Tibial artery (tissue), 4 donors: ENCODE measurements around the gene MGLL.
A peak's percentile ranks its signal among the peaks of the same experiment; 100 is the strongest.

Source experiments
- DNase-seq, 2 donors: peaks; one replicate each; pipeline ENCODE4 v3.0.0-alpha.2; 2019
- H3K27ac ChIP-seq, 2 donors: fragments of 200-600 bp; sonication (generic) in 1 of 2; 1 replicate in 1 of 2; 2 replicates in 1 of 2; pipeline ENCODE4 v1.5.1; 2018 to 2019; ENCODE audit warnings: mild to moderate bottlenecking in 1 of 2
- H3K27me3 ChIP-seq, 2 donors: fragments of 200-600 bp; sonication (generic) in 1 of 2; one replicate each; pipeline versions ENCODE4 v1.5.1 to v1.6.0; 2016 to 2019
- H3K36me3 ChIP-seq, 3 donors: fragments of 200-600 bp; sonication (generic) in 2 of 3; one replicate each; pipeline ENCODE4 v1.5.1; 2016 to 2019; ENCODE audit warnings: mild to moderate bottlenecking in 2 of 3
- H3K4me1 ChIP-seq, 4 donors: fragments of 200-600 bp; sonication (generic) in 2 of 4; 1 replicate in 3 of 4; 2 replicates in 1 of 4; pipeline ENCODE4 v1.5.1; 2016 to 2019
- H3K4me3 ChIP-seq, 2 donors: fragments of 200-600 bp; sonication (generic) in 1 of 2; 1 replicate in 1 of 2; 2 replicates in 1 of 2; pipeline ENCODE4 v1.5.1; 2018 to 2019; ENCODE audit warnings: mild to moderate bottlenecking in 2 of 2
- H3K9me3 ChIP-seq, 3 donors: fragments of 200-600 bp; sonication (generic) in 1 of 3; one replicate each; pipeline ENCODE4 v1.5.1; 2016 to 2019
- intact Hi-C: fragments of 100-400 bp; cut with DNase I; formaldehyde crosslinking; loops from one replicate; pipeline ENCODE4 v1.15.0; 2023; ENCODE audit warnings: low total_unique reads
- TF ChIP-seq, protein P1 (sequence below), 2 experiments: fragments of 200-600 bp in 1 of 2; fragments of 450-650 bp in 1 of 2; IDR thresholded peaks; one replicate each; pipeline ENCODE4 v1.5.1; 2017 to 2019; ENCODE audit warnings: antibody characterized with exemption in 2 of 2, mild to moderate bottlenecking in 1 of 2, moderate library complexity in 1 of 2

The MGLL gene

DNA sequence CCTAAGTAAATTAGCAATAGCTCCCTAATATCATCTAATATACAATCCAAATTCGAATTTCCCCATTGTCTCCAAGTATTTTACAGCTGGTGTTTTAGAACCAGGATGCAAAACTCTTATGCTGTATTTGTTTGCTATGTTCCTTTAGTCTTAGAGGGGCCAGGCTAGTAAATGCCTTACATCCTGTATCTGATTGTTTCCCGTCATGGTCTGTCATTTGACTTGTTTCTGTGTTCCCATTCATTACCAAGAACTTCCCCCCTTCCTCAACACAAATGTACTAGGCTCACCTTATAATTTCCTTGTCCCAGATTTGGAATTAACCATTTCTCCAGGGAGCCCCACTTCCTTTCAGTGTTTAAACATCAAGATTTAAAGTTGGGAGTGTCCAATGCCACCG, 95.4 kb downstream of the MGLL start:
- Histone ChIP-seq H3K4me3 (no peak overlapping the region), H3K36me3 (peaks cover 0 to 5% (median 0%) of the 10 kb centered on the region in 3 donors), H3K27ac (no peak overlapping the region), H3K9me3 (no peaks in the 10 kb centered on the region), H3K4me1 (peaks cover 0 to 19% (median 6%) of the 10 kb centered on the region in 4 donors), H3K27me3 (no peaks in the 10 kb centered on the region)
- DNase-seq = no peak
- intact Hi-C loops = no loop called here
- TF ChIP-seq, protein P1, sequence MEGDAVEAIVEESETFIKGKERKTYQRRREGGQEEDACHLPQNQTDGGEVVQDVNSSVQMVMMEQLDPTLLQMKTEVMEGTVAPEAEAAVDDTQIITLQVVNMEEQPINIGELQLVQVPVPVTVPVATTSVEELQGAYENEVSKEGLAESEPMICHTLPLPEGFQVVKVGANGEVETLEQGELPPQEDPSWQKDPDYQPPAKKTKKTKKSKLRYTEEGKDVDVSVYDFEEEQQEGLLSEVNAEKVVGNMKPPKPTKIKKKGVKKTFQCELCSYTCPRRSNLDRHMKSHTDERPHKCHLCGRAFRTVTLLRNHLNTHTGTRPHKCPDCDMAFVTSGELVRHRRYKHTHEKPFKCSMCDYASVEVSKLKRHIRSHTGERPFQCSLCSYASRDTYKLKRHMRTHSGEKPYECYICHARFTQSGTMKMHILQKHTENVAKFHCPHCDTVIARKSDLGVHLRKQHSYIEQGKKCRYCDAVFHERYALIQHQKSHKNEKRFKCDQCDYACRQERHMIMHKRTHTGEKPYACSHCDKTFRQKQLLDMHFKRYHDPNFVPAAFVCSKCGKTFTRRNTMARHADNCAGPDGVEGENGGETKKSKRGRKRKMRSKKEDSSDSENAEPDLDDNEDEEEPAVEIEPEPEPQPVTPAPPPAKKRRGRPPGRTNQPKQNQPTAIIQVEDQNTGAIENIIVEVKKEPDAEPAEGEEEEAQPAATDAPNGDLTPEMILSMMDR (IDR thresholded peaks at IDR 0.05) = no peak

DNA sequence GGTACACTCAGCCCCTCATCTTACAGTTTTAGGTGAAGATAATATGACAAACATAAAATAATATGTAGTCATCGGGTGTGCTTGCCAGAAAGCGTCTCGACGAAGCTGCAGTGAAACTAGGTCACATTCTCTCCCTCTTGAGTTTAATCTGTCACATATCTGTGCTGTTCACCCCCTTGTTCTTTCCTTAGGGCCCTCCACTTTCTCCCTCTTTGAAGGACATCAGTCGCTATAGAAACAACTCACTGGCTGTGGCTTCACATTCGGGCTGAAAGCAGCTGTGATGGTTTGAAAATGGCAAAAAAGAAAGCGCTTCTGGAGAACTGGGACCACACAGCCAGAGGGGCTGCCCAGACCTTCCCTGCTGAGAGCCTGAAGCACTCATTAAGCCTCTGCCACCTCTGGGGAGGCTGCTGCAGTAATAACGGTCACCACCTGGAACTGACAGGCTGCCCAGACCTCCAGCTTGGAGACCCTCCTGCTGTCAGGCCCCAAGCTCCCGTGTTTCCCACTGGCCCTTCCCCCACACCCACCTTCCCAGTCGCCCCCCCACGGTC, 99.2 kb downstream of the MGLL start:
- H3K4me3 ChIP-seq = no peak overlapping the region
- H3K27me3 ChIP-seq = no peaks in the 10 kb centered on the region
- peaks cover 0 to 3% (median 0%) of the 10 kb centered on the region in 4 donors for H3K4me1 ChIP-seq
- intact Hi-C loops = no loop called here
- H3K36me3 ChIP-seq = peaks cover 16 to 30% (median 23%) of the 10 kb centered on the region in 3 donors
- TF ChIP-seq, protein P1 (IDR thresholded peaks at IDR 0.05) = no peak
- no peak overlapping the region for H3K27ac ChIP-seq
- DNase-seq = peak in 1 of 2 donors; percentile 51
- no peaks in the 10 kb centered on the region for H3K9me3 ChIP-seq

DNA sequence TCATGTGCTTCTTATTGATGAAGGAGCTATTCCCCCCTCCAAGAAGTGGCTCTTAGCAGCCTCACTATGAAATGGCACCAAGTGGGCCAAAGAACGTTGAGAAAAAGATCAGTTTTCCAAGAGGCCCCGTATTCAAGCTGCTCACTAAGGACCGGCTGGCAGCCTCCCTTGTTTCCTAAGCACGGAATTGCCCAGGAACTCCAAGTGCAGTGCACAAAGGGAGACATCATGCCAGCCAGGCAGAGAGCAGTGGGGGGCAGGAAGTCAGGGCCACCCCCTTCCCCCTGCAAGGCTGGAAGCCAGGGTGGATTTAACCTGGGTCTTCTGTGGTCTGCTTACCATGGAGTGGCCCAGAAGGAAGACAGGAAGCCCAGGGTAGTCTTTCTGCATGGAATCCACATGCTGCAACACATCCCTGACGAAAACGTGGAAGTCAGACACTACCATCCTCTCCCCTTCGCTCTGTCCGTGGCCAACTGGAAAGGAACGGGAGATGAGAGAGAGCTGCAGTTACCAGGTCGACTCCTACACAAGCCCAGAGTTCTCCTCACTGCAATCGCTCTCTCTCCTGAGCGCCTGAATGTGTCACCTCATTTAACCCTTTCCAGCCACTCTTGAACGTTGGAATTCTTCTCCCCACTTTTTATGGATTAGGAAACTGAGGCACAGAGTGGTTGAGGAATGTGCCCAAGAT, 100.1 kb downstream of the MGLL start:
- no peak overlapping the region for H3K27ac ChIP-seq
- peaks cover 0 to 3% (median 0%) of the 10 kb centered on the region in 4 donors for H3K4me1 ChIP-seq
- H3K27me3 ChIP-seq = no peaks in the 10 kb centered on the region
- intact Hi-C loops = no loop called here
- TF ChIP-seq, protein P1 (IDR thresholded peaks at IDR 0.05) = no peak
- DNase-seq = peak in 1 of 2 donors; percentile 59
- peaks cover 16 to 30% (median 23%) of the 10 kb centered on the region in 3 donors for H3K36me3 ChIP-seq
- no peak overlapping the region for H3K4me3 ChIP-seq
- no peaks in the 10 kb centered on the region for H3K9me3 ChIP-seq

DNA sequence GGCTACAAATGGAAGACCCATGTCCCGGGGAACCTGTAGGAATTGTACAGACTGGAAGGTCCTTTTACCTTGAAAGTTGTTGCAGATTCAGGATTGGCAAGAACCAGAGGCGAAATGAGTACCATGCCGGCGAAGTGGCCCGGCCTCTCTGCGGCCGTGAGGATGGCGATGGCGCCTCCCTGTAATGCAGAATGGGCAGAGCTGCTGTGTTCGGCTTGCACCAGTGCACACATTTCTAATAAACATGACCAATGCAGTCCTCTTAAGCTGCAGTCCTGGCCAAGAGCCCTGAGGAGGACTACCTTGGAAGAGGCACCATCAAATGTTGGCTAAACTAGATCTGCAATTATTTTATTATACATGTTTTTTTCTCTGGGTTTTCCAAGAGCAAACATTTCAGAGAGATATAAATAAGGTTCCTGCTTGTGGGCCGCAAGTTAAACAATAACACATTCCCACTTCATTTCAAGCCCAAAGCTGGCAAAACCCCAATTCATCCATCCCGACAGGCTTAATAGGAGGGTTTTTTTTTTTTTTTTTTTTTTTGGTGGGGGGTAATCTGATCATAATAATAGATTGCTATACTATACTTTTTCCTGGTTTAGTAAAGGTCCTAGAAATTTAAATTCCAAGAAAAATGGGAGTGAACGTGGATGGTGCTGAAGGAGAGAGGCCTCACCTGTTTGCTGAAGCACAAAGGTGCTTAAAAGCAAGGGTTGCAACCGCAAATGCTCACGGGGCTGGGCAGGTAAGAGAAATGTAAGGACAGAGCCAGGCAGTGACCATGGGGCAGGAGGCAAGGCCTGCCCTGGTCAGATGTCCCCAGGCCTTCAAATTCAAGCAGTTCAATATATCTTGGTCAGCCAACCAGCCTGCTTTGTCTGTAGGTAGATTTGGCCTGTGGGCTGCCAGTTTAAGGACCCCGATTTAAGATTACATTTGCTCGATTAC, 101.1 kb downstream of the MGLL start:
- intact Hi-C loops = no loop called here
- Histone ChIP-seq H3K4me3 (no peak overlapping the region), H3K27me3 (no peaks in the 10 kb centered on the region), H3K4me1 (peaks cover 0 to 3% (median 0%) of the 10 kb centered on the region in 4 donors), H3K27ac (no peak overlapping the region), H3K36me3 (peaks cover 16 to 30% (median 23%) of the 10 kb centered on the region in 3 donors), H3K9me3 (no peaks in the 10 kb centered on the region)
- DNase-seq = no peak
- TF ChIP-seq, protein P1 (IDR thresholded peaks at IDR 0.05) = no peak

DNA sequence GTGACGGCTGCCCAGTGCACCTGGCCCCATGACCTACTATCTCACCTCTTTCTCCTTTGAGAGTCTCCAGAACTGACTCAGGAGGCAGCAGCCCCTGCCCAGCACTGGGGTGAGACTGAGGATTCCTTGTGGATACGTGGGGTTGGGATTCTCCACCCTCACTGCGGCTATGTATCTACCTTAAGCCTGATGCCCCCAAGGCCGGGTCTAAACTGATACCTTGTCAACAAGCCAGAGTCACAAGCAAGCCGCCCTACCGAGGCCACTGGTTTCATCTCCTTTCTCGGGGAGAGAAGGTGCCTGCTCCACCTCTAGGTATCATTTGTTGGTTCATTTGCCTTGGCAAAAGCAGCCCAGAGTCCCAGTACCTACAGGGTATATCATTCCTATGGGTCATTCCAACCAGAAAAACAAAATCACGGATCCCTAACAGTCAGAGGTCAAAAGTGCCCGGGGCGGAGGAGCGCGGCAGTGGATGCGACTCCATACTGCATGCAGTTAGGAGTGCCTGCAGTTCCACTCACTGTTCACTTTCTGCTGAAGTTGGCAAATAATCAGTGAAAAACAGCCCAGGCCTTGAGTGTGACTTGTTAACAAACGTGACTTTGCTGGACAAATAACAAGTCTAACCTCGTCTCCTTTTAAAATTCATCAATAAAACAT, 102.0 kb downstream of the MGLL start:
- peak in 1 of 2 donors; percentile 45 for DNase-seq
- intact Hi-C loops = no loop called here
- TF ChIP-seq, protein P1 (IDR thresholded peaks at IDR 0.05) = no peak
- Histone ChIP-seq H3K27ac (no peak overlapping the region), H3K4me3 (no peak overlapping the region), H3K27me3 (no peaks in the 10 kb centered on the region), H3K36me3 (peaks cover 16 to 30% (median 23%) of the 10 kb centered on the region in 3 donors), H3K9me3 (no peaks in the 10 kb centered on the region), H3K4me1 (peaks cover 0 to 3% (median 1%) of the 10 kb centered on the region in 4 donors)
